Astrocyte of the cerebellum (primary cell): ENCODE data around the gene SIK3.

Source experiments
- DNase-seq: peaks from one replicate; pipeline ENCODE4 v3.0.0-alpha.2; 2011; ENCODE audit warnings: low read depth
- H3K4me3 ChIP-seq: 2 replicates; pipeline ENCODE4 v1.5.1; 2011; ENCODE audit warnings: mild to moderate bottlenecking, low read depth, low read length, moderate library complexity
- CTCF ChIP-seq: IDR thresholded peaks from 2 replicates; pipeline ENCODE4 v1.5.1; 2012; ENCODE audit warnings: low read length, low read depth, moderate library complexity, mild to moderate bottlenecking; ENCODE audit errors: missing control alignments
- in situ Hi-C: cut with HindIII; loops from 2 replicates; pipeline ENCODE4 v1.10.0; 2017; ENCODE audit warnings: low sequenced_read_pairs

The SIK3 gene

GRCh38 chr11:117084992-117085391 lies 13.2 kb downstream of the SIK3 start:
- no peak for TF ChIP-seq CTCF
- in situ Hi-C loops: loop anchor here (5.0 to 25.0 kb wide), 2 partner anchors 43 to 198 kb away; no protein-coding TSS in a partner anchor
- no peak for DNase-seq
- H3K4me3 ChIP-seq: no peak overlapping the region

DNA sequence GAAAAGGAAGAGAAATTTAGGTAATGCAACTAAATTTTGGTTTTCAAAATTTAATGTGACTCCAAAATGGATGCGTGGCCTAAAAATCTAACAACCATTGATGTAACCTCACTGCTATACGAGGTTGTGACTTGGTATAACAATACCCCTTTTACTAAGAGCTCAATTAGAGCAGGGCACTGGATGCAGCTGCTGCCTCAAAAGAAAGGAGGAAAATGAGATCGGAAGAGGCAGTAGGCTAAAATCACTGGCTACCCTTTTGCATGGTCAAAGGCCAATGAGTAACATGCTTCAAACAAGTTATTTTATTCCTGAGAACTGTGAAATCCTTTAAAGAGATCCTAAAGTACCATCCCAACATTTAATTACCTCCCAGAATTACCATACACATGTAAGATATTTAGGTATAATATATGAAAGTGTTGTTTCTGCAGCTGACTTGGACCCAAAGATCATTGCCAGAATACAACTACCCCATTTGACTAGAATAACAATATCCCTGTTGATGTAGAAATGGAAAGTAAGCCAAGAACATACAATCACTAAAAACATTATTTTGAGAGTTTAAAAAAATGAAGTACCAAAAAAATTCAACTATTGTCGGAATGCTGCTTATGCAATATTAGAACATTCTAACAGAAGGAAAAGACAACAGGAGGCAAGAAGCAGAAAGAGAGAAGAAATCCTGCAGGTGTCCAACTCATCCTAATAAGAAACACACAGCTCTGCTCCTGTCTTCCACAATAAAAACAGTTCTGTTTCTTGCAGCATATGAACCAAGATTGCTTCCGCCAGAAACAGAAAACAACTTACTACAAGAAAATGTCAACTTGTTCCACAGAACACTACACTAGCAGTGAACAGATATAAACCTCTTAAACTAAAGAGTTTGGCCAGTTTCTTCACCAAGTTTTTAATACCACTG lies 15.0 kb downstream of the SIK3 start:
- TF ChIP-seq CTCF: no peak
- in situ Hi-C loops: loop anchor here (25.0 kb wide), 1 partner anchor 196 kb away; no protein-coding TSS in a partner anchor
- no peak for DNase-seq
- H3K4me3 ChIP-seq: no peak overlapping the region

DNA sequence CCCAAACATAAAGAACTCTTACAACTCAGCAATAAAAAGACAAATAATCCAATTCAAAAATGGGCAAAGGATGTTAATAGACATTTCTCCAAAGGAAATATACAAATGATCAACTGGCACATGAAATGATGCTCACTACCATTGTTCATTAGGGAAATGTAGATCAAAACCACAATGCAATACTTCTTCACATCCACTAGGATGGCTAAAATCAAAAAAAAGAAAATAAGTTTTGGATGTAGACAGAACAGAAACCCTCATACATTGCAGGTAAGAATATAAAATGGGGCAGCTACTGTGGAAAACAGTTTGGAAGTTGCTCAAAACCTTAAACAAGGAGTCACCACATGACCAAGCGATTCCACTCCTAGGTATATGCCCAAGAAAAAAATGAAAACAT lies 16.3 kb downstream of the SIK3 start:
- in situ Hi-C loops: loop anchor here (25.0 kb wide), 1 partner anchor 195 kb away; no protein-coding TSS in a partner anchor
- no peak overlapping the region for H3K4me3 ChIP-seq
- no peak for DNase-seq

DNA sequence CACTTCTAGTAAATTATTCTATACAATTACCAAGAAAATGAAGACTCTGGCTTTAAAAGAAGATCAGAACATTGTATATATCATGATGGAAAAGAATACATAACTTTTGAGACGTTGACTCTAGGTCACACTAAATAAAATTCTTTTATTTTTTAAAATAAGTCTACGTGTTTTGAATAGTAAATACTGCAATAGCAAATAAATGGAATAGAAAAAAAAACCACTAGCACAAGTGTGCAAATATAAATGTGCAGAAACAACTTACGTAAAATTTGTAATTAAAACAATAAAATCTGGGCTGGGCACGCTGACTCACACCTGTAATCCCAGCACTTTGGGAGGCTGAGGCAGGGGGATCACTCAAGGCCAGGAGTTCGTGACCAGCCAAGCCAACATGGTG lies 17.9 kb downstream of the SIK3 start:
- no peak for TF ChIP-seq CTCF
- in situ Hi-C loops: loop anchor here (25.0 kb wide), 1 partner anchor 193 kb away; no protein-coding TSS in a partner anchor
- no peak for DNase-seq
- no peak overlapping the region for H3K4me3 ChIP-seq

More for the DNA sequence above, 16.3 kb downstream of the SIK3 start:
- no peak for TF ChIP-seq CTCF

DNA sequence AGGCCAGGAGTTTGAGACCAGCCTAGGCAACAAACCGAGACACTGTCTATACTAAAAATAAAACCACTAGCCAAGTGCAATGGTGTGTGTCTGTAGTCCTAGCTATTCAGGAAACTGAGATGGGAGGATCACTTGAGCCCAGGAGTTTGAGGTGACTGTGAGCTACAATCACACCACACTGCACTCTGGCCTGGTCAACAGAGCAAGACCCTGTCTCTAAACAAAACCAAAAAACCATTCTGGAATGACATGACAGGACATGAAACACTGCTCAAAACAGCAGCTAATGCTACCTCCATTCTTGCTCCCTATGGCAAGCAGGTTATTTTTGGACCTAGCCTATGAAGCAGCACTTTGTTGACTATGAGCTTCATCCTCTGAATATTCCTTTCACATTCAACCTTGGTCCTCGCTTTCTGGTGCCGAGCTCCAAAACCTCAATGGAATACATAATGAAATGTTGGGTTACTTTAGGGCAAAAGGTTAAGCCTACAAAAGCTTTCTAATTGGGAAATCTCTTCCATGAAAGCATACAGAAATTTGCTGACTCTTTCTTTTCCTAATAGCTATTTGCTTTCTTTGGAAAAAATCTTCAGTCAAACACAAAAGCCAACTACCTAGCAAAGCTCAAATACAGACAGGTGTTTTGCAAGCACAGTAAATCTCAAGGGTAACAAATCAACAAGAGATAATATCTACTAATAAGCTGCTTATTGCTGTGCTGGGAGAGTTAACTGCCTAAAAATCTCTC lies 21.1 kb downstream of the SIK3 start:
- H3K4me3 ChIP-seq: no peak overlapping the region
- TF ChIP-seq CTCF: no peak
- DNase-seq: peak; percentile 47
- in situ Hi-C loops: loop anchor here (25.0 kb wide), 1 partner anchor 190 kb away; no protein-coding TSS in a partner anchor

DNA sequence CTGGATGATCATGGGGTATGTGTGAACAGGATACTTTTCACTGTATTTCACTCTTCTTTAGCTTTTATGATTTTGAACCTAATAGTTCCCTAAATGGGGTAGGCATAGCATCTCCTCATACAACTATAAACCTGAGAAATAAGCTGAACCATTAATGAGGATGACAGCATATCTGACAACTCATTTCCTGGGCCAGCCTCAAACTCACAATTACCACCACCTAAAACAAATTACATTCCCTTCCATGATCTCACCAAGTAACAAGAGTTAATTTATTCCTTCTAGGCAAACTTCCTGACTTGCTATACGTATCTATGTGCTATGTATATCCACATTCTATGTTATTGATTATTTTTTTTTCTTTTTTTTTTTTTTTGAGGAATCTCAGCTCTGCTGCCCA lies 23.0 kb downstream of the SIK3 start:
- in situ Hi-C loops: loop anchor here (25.0 kb wide), 1 partner anchor 188 kb away; no protein-coding TSS in a partner anchor
- H3K4me3 ChIP-seq: no peak overlapping the region
- no peak for TF ChIP-seq CTCF
- no peak for DNase-seq
